Measurements from ENCODE around the gene HELZ. TPM values are rescaled to one million over a fixed set of nuclear protein-coding genes. Genes with fewer than 3 reads are reported as not detected.

The HELZ gene
- total and polyA plus RNA-seq, 2 of the 8 experiments (the other 6 are each of a cell fraction or from before 2014, with no cell fraction given), result 10.0 to 48.7 TPM

DNA sequence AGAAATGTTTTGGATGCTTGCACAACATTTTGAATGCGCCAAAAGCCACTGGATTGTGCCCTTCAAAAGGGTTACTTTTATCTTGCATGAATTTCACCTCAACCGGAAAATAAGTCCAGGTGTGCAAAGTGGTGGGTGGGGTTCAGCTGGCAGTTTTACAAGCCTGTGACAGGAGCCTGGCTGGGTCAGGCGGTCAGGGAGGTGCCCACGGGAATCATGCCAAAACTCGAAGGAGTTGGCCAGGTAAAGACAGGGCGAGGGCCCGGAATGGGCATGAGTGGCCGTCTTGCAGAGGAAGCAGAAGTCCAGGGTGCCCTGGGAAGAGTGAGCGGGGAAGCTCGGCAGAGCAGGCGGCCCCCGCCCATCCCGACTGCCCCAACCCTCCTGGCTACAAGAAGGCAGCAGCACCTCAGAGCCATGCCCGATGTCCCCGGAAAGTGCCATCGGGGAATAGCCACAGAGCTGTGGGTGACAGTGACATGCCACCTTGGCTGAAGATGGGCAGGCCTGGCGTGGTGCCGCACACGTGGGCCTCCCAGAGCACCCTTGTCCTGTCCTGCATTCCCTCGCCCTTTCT is 219.7 kb downstream of the HELZ start:
- no peak overlapping the region for H3K27ac ChIP-seq (ENCODE audit: low read depth, low read length)
- H3K79me2 ChIP-seq (ENCODE audit: control insufficient read depth in 1 of 2, insufficient read depth in 2 of 2, low read length in 2 of 2), result no peaks in the 10 kb centered on the region
- no peaks in the 10 kb centered on the region for H3K9me3 ChIP-seq (ENCODE audit: insufficient read depth in 2 of 2, low read depth in 1 of 2, low read length in 1 of 2)
- peaks cover 9% of the 10 kb centered on the region; the same call in 1 of the 2 replicates for H3K23me2 ChIP-seq (ENCODE audit: low read depth, low read length)
- H3K79me1 ChIP-seq (ENCODE audit: low read depth, low read length), result no peaks in the 10 kb centered on the region; the same call in 1 of the 2 replicates
- H4K91ac ChIP-seq (replicated peaks; ENCODE audit: insufficient read length, low read length), result no peak overlapping the region
- H3K36me3 ChIP-seq (ENCODE audit: control insufficient read depth in 2 of 4, insufficient read depth in 4 of 4, low read length in 3 of 4), result no peaks in the 10 kb centered on the region
- H3K4me2 ChIP-seq (ENCODE audit: insufficient read depth in 1 of 2, low read depth in 2 of 2, low read length in 2 of 2), result no peak overlapping the region
- no peak overlapping the region for H3K18ac ChIP-seq (ENCODE audit: extremely low read depth, low read length)
- H3K4ac ChIP-seq (replicated peaks; ENCODE audit: insufficient read length, low read depth, low read length), result no peak overlapping the region
- CTCF ChIA-PET (ENCODE audit: partially characterized antibody), result interaction anchor here (0.8 to 1.5 kb wide), 2 partner anchors 9 to 308 kb away, joined by 3 read pairs; no protein-coding TSS in a partner anchor
- no peaks in the 10 kb centered on the region for H3K27me3 ChIP-seq (replicated peaks in 1 of 4; ENCODE audit: control insufficient read depth in 3 of 4, extremely low read depth in 1 of 4, insufficient read depth in 3 of 4, low read length in 3 of 4)
- no peak overlapping the region for H3K23ac ChIP-seq (ENCODE audit: insufficient read length)
- POLR2A ChIA-PET (ENCODE audit: partially characterized antibody), result interaction anchor here (0.9 to 1.0 kb wide), 2 partner anchors 12 to 43 kb away, joined by 3 read pairs; no protein-coding TSS in a partner anchor
- no peak overlapping the region for H4K5ac ChIP-seq (ENCODE audit: insufficient read length, low read depth, low read length)
- H3K9ac ChIP-seq (replicated peaks in 1 of 4; ENCODE audit: extremely low read depth in 1 of 4, low read depth in 3 of 4, low read length in 3 of 4), result no peak overlapping the region
- H2BK120ac ChIP-seq (replicated peaks; ENCODE audit: low read depth, low read length), result no peak overlapping the region
- no peak overlapping the region for H2AFZ ChIP-seq (ENCODE audit: low read length)
- no peak overlapping the region for H4K8ac ChIP-seq (ENCODE audit: extremely low read depth, insufficient read depth, low read length)
- no peak overlapping the region for H3K14ac ChIP-seq (ENCODE audit: insufficient read length)
- FAIRE-seq, result no peak
- H2BK5ac ChIP-seq (ENCODE audit: low read depth, low read length), result no peak overlapping the region
- H4K20me1 ChIP-seq (replicated peaks in 1 of 2; ENCODE audit: control insufficient read depth in 1 of 2, insufficient read depth in 2 of 2, low read length in 2 of 2), result peaks cover 0 to 9% of the 10 kb centered on the region in 2 experiments
- no peak overlapping the region for H2AK5ac ChIP-seq (ENCODE audit: low read depth, low read length)
- H2BK20ac ChIP-seq (ENCODE audit: low read length), result no peak overlapping the region
- H3K4me3 ChIP-seq (ENCODE audit: extremely low read depth in 1 of 4, insufficient read depth in 2 of 4, low read depth in 3 of 4, low read length in 4 of 4), result no peak overlapping the region
- H3K56ac ChIP-seq (replicated peaks; ENCODE audit: insufficient read length, low read depth, low read length), result no peak overlapping the region
- no peak overlapping the region for H2BK15ac ChIP-seq (ENCODE audit: low read length)
- 87% methylated on average over 17 of the region's 20 CpGs; no CpG with 5 or more reads in 1 of the 2 experiments for WGBS, 2 experiments (ENCODE audit: extremely low coverage in 1 of 2, insufficient coverage in 1 of 2, insufficient read length in 1 of 2, insufficient replicate concordance in 2 of 2, low coverage in 1 of 2, low lambda C conversion rate in 2 of 2, missing lambda C conversion rate in 1 of 2)
- no peak for DNase-seq (ENCODE audit: low read depth in 1 of 2, low spot score in 2 of 2)
- no peak overlapping the region for H2BK12ac ChIP-seq (ENCODE audit: low read depth, low read length)
- H3K4me1 ChIP-seq (replicated peaks in 1 of 4; ENCODE audit: control insufficient read depth in 3 of 4, insufficient read depth in 4 of 4, low read length in 3 of 4), result no peaks in the 10 kb centered on the region
- TF ChIP-seq MAFK (IDR thresholded peaks at IDR 0.05; ENCODE audit: low read depth, low read length) (no peak), CHD1 (IDR thresholded peaks at IDR 0.05; ENCODE audit: low read depth, low read length) (no peak), KDM1A (IDR thresholded peaks at IDR 0.05; ENCODE audit: borderline replicate concordance, low read length) (no peak), BRCA1 (IDR thresholded peaks at IDR 0.05; ENCODE audit: low read depth, low read length) (no peak), KDM5A (IDR thresholded peaks at IDR 0.05; ENCODE audit: low read length) (no peak), BACH1 (IDR thresholded peaks at IDR 0.05; ENCODE audit: low read length) (no peak), NRF1 (IDR thresholded peaks at IDR 0.05; ENCODE audit: low read depth, low read length) (no peak)
- TF ChIP-seq, protein P1, sequence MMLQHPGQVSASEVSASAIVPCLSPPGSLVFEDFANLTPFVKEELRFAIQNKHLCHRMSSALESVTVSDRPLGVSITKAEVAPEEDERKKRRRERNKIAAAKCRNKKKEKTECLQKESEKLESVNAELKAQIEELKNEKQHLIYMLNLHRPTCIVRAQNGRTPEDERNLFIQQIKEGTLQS (IDR thresholded peaks at IDR 0.05; ENCODE audit: insufficient read depth, low read depth, low read length), result no peak
